Sigmoid colon (tissue), 7 donors: ENCODE measurements around the gene EXTL1. TPM values are rescaled to one million over a fixed set of nuclear protein-coding genes. Genes with fewer than 3 reads are reported as not detected.
"Not testable (repeated sequence)": the region's sequence is repeated elsewhere in the genome, so short reads cannot be mapped to it uniquely, and the experiment has no call there.

Source experiments
- DNase-seq: peaks from one replicate; pipeline ENCODE4 v3.0.0-alpha.2; 2019
- H3K27ac ChIP-seq, 4 donors: fragments of 200-600 bp; sonication (generic); one replicate each; pipeline ENCODE4 v1.5.1; 2016 to 2019; ENCODE audit warnings: mild to moderate bottlenecking in 1 of 4
- H3K27me3 ChIP-seq, 3 donors: fragments of 200-600 bp; sonication (generic); one replicate each; pipeline ENCODE4 v1.5.1; 2019; ENCODE audit warnings: mild to moderate bottlenecking in 1 of 3
- H3K36me3 ChIP-seq, 4 donors: fragments of 200-600 bp; sonication (generic); one replicate each; pipeline ENCODE4 v1.5.1; 2016 to 2019
- H3K4me1 ChIP-seq, 4 donors: fragments of 200-600 bp; sonication (generic); one replicate each; pipeline ENCODE4 v1.5.1; 2017 to 2019
- H3K4me3 ChIP-seq, 4 donors: fragments of 200-600 bp; sonication (generic); one replicate each; pipeline ENCODE4 v1.5.1; 2017 to 2019; ENCODE audit warnings: mild to moderate bottlenecking in 2 of 4, moderate library complexity in 1 of 4
- H3K9me3 ChIP-seq, 4 donors: fragments of 200-600 bp in 3 of 4; sonication (generic) in 3 of 4; one replicate each; pipeline versions ENCODE4 v1.5.1 to v1.6.1; 2013 to 2019
- EP300 ChIP-seq, 4 donors: sonication (generic); formaldehyde crosslinking; IDR thresholded peaks; one replicate each; pipeline ENCODE4 v1.6.1; 2017; ENCODE audit warnings: antibody characterized with exemption in 4 of 4
- POLR2A ChIP-seq, 2 donors: fragments of 450-650 bp; IDR thresholded peaks; one replicate each; pipeline ENCODE4 v1.6.1; 2016; ENCODE audit warnings: antibody characterized with exemption in 2 of 2, mild to moderate bottlenecking in 2 of 2, moderate library complexity in 2 of 2
- POLR2AphosphoS5 ChIP-seq, 4 donors: sonication (generic); formaldehyde crosslinking; IDR thresholded peaks; one replicate each; pipeline ENCODE4 v1.6.1; 2017; ENCODE audit warnings: antibody characterized with exemption in 4 of 4
- WGBS, 2 donors: extraction: QIAGEN DNeasy Blood & Tissue Kit; methylation state at CpG; one replicate each; pipeline ENCODE4 v1.1.7; 2013; 5-methylcytosine and 5-hydroxymethylcytosine counted together
- intact Hi-C: fragments of 100-400 bp; cut with DNase I; formaldehyde crosslinking; loops from one replicate; pipeline ENCODE4 v1.15.1; 2023
- polyA plus RNA-seq, 3 donors: library from polyadenylated mRNA; stranded (reverse); fragments of 200-250 nt; gene quantifications; one replicate each; pipeline ENCODE4 v1.2.3, GENCODE V29; 2013
- total RNA-seq, 4 donors: library from RNA; depleted of rRNA; stranded (reverse); fragments of >200 nt; gene quantifications; one replicate each; pipeline ENCODE4 v1.1.0, GENCODE V29; 2016
- TF ChIP-seq, protein P1 (sequence below), 4 experiments: fragments of 450-650 bp in 3 of 4; fragments of 200-600 bp in 1 of 4; IDR thresholded peaks; one replicate each; pipeline ENCODE4 v1.5.1; 2016 to 2019; ENCODE audit warnings: antibody characterized with exemption in 4 of 4, mild to moderate bottlenecking in 3 of 4, moderate library complexity in 2 of 4
- donor health status: healthy with polysubstance abuse.
- donor health status: Bipolar disorder and iron deficiency.
- donor health status: healthy.

The EXTL1 gene
- total and polyA plus RNA-seq, 7 donors = under 0.01 to 1.5 (median 1.0) TPM; not detected in 1

DNA sequence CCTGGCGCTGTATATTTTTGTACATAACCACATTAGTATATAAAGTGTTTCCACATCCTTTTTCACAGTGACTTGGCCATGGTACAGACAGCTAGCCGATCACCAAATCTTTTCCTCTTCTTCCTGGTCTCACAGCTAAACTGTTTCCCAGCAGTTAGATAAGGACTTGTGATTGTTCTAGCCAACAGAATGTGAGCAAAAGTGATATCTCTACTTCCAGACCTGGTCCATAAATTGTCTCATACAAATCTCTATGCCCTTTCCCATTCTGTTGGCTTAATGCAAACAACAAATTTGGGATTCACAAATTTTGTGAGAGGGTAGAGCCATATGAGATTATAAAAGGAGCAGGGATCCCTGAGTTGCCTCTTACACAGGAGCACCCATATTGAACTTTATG lies 43.2 kb upstream of the EXTL1 start:
- no peaks in the 10 kb centered on the region for H3K9me3 ChIP-seq
- no peaks in the 10 kb centered on the region for H3K27me3 ChIP-seq
- TF ChIP-seq, protein P1, sequence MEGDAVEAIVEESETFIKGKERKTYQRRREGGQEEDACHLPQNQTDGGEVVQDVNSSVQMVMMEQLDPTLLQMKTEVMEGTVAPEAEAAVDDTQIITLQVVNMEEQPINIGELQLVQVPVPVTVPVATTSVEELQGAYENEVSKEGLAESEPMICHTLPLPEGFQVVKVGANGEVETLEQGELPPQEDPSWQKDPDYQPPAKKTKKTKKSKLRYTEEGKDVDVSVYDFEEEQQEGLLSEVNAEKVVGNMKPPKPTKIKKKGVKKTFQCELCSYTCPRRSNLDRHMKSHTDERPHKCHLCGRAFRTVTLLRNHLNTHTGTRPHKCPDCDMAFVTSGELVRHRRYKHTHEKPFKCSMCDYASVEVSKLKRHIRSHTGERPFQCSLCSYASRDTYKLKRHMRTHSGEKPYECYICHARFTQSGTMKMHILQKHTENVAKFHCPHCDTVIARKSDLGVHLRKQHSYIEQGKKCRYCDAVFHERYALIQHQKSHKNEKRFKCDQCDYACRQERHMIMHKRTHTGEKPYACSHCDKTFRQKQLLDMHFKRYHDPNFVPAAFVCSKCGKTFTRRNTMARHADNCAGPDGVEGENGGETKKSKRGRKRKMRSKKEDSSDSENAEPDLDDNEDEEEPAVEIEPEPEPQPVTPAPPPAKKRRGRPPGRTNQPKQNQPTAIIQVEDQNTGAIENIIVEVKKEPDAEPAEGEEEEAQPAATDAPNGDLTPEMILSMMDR (IDR thresholded peaks at IDR 0.05) = no peak
- TF ChIP-seq POLR2A (IDR thresholded peaks at IDR 0.05) (no peak), EP300 (IDR thresholded peaks at IDR 0.05) (no peak), POLR2AphosphoS5 (IDR thresholded peaks at IDR 0.05) (no peak)
- no peak overlapping the region for H3K4me3 ChIP-seq
- WGBS, 2 donors = 88 to 93% methylated on average over 2 of the region's 2 CpGs
- intact Hi-C loops = no loop called here
- peaks cover 3 to 75% (median 24%) of the 10 kb centered on the region in 4 donors for H3K36me3 ChIP-seq
- peaks cover 0 to 15% (median 13%) of the 10 kb centered on the region in 4 donors for H3K4me1 ChIP-seq
- no peak overlapping the region for H3K27ac ChIP-seq
- DNase-seq = no peak

DNA sequence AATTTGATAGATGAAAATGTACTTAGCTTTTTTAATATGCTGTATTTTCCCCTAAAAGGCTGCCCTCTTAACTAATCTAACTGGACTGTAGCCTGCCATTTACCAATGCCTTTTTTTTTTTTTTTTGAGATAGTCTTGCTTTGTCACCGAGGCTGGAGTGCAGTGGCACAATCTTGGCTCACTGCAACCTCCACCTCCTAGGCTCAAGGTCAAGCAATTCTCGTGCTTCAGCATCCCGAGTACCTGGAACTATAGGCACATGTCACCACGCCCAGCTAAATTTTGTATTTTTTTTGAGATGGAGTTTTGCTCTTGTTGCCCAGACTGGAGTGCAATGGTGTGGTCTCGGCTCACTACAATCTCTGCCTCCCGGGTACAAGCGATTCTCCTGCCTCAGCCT lies 42.4 kb upstream of the EXTL1 start:
- Histone ChIP-seq H3K27me3 (no peaks in the 10 kb centered on the region), H3K27ac (no peak overlapping the region), H3K4me3 (no peak overlapping the region), H3K9me3 (no peaks in the 10 kb centered on the region), H3K4me1 (peaks cover 0 to 7% (median 4%) of the 10 kb centered on the region in 4 donors), H3K36me3 (peaks cover 4 to 83% (median 26%) of the 10 kb centered on the region in 4 donors)
- no peak for DNase-seq
- TF ChIP-seq EP300 (IDR thresholded peaks at IDR 0.05) (no peak), POLR2AphosphoS5 (IDR thresholded peaks at IDR 0.05) (no peak), POLR2A (IDR thresholded peaks at IDR 0.05) (no peak)
- TF ChIP-seq, protein P1 (IDR thresholded peaks at IDR 0.05) = no peak
- intact Hi-C loops = no loop called here
- WGBS, 2 donors = 76 to 80% methylated on average over 7 of the region's 7 CpGs

DNA sequence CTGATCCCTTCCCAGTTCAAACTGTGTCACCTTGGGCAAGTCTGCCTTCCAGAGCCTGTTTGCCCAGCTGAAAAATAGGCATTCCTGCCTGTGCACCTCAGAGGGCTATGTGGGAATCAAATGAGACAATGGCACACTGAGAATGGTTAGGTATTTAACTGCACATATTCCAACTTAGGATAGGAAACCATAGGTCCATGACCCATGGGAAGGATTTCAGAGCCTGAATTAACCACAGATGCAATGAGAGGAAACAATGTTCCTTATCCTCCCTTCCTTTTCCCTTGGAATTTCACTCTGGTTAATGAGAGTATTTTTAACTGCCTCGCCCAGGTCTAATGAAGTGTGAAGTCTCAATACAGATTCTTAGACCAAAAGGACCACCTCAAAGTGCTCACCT lies 36.4 kb upstream of the EXTL1 start:
- no peak overlapping the region for H3K27ac ChIP-seq
- TF ChIP-seq EP300 (IDR thresholded peaks at IDR 0.05) = no peak
- TF ChIP-seq, protein P1 (IDR thresholded peaks at IDR 0.05) = no peak
- 97 to 98% methylated on average over 1 of the region's 1 CpG for WGBS, 2 donors
- DNase-seq = no peak
- no peaks in the 10 kb centered on the region for H3K4me1 ChIP-seq
- intact Hi-C loops = no loop called here
- H3K27me3 ChIP-seq = no peaks in the 10 kb centered on the region
- no peak overlapping the region for H3K4me3 ChIP-seq
- no peaks in the 10 kb centered on the region for H3K9me3 ChIP-seq
- H3K36me3 ChIP-seq = peaks cover 17 to 63% (median 27%) of the 10 kb centered on the region in 4 donors

DNA sequence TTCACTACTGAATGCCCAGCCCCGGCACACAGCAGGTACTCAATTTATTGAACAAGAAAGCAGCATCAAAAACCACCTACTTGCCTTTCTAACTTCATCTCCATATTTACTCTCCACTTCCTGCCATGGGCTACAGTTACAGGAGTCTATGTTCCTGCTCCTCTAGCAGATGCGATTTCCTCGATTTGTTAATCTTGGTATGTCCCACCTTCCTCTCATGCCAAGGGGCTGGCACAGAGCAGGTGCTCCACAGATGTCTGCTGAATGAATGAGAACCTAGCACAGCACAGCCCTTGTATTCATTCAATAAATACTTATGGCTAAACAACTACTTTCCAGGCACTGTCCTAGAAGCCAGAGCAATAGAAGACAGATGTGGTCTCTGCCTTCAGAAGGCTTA lies 35.9 kb upstream of the EXTL1 start:
- H3K9me3 ChIP-seq = no peaks in the 10 kb centered on the region
- H3K27ac ChIP-seq = no peak overlapping the region
- 81 to 96% methylated on average over 3 of the region's 3 CpGs for WGBS, 2 donors
- H3K36me3 ChIP-seq = peaks cover 17 to 63% (median 29%) of the 10 kb centered on the region in 4 donors
- no peak for DNase-seq
- no peak overlapping the region for H3K4me3 ChIP-seq
- TF ChIP-seq POLR2A (IDR thresholded peaks at IDR 0.05) (no peak), POLR2AphosphoS5 (IDR thresholded peaks at IDR 0.05) (no peak), EP300 (IDR thresholded peaks at IDR 0.05) (no peak)
- TF ChIP-seq, protein P1 (IDR thresholded peaks at IDR 0.05) = no peak
- H3K4me1 ChIP-seq = peaks cover 0 to under 1% (median 0%) of the 10 kb centered on the region in 4 donors
- H3K27me3 ChIP-seq = no peaks in the 10 kb centered on the region
- intact Hi-C loops = no loop called here

DNA sequence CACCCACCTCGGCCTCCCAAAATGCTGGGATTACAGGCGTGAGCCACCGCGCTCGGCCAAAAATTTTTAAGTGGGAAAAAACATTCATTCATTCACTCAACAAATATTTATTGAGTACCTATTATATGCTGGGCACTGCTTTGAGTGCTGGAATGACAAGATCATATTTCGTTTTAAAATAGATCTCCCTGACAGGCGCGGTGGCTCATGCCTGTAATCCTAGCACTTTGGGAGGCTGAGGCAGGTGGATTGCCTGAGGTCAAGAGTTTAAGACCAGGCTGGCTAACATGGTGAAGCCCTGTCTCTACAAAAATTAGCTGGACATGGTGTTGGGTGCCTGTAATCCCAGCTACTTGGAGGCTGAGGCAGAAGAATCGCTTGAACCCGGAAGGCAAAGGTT lies 34.8 kb upstream of the EXTL1 start:
- H3K4me1 ChIP-seq, H3K27me3 ChIP-seq, H3K9me3 ChIP-seq, H3K27ac ChIP-seq, H3K4me3 ChIP-seq, intact Hi-C loops, DNase-seq: not testable (repeated sequence)
- peaks cover 10 to 52% (median 28%) of the 10 kb centered on the region in 4 donors for H3K36me3 ChIP-seq
- 98 to 99% methylated on average over 10 of the region's 10 CpGs for WGBS, 2 donors
